GM12891 (cell line): Measurements from ENCODE around the gene CCDC85A.

Experiments
- PAX5 ChIP-seq: IDR thresholded peaks from 2 replicates; pipeline ENCODE4 v1.6.1; 2011; ENCODE audit warnings: low read length, moderate library complexity, mild to moderate bottlenecking; ENCODE audit not compliant: insufficient read depth, severe bottlenecking
- POLR2A ChIP-seq: IDR thresholded peaks from 2 replicates; pipeline ENCODE4 v1.6.1; 2011; ENCODE audit warnings: low read depth, low read length, control low read depth
- POLR2AphosphoS5 ChIP-seq: IDR thresholded peaks from 2 replicates; pipeline ENCODE4 v1.6.1; 2011; ENCODE audit warnings: low read depth, low read length, control low read depth
- POU2F2 ChIP-seq: IDR thresholded peaks from 2 replicates; pipeline ENCODE4 v1.6.1; 2011; ENCODE audit warnings: low read depth, mild to moderate bottlenecking, control low read depth, low read length, moderate library complexity
- SPI1 ChIP-seq: IDR thresholded peaks from 2 replicates; pipeline ENCODE4 v1.6.1; 2011; ENCODE audit warnings: low read depth, low read length, control low read depth
- TAF1 ChIP-seq: IDR thresholded peaks from 2 replicates; pipeline ENCODE4 v1.6.1; 2011; ENCODE audit warnings: low read depth, low read length, control low read depth

DNA sequence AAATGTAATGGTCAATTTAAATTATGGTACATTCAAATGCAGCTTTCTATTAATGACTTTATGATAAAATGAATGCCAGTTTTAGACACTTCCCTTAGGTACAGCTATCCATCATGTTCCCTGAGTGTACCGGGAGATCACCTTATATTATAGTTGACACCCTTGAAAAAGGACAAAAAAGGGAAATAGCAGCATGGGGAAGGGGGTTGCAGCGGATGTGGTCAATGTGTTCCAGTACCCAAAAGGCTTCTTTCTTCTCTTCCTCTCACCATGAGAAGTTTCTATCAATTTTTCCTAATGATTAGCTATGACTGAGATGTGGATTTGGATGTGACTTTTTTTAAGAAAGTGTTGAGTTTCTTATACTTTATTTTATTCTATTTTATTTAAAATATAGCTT lies 154.4 kb downstream of the CCDC85A start:
- TF ChIP-seq POLR2A (no peak), TAF1 (no peak), POLR2AphosphoS5 (no peak), SPI1 (0 out of 2 replicates have a peak, but pooled peaks have one; percentile 22), PAX5 (no peak), POU2F2 (no peak)
